Spleen (tissue), 11 donors: ENCODE results near the gene APOL4. TPM values are rescaled to one million over a fixed set of nuclear protein-coding genes. Genes with fewer than 3 reads are reported as not detected.

Experiments
- DNase-seq: peaks from one replicate; pipeline ENCODE4 v3.0.0-alpha.2; 2020
- H3K27ac ChIP-seq, 8 donors: fragments of 200-600 bp; sonication (generic) in 7 of 8; 1 replicate in 4 of 8; 2 replicates in 4 of 8; pipeline versions ENCODE4 v1.5.0 to v1.8.0; 2016 to 2021; ENCODE audit warnings: inconsistent platforms in 4 of 8, mild to moderate bottlenecking in 4 of 8, moderate library complexity in 1 of 8
- H3K27me3 ChIP-seq, 7 donors: fragments of 200-600 bp; sonication (generic) in 6 of 7; replicated peaks in 1 of 7; 1 replicate in 4 of 7; 2 replicates in 3 of 7; pipeline versions ENCODE4 v1.5.0 to v1.8.0; 2016 to 2021; ENCODE audit warnings: inconsistent platforms in 3 of 7, mild to moderate bottlenecking in 1 of 7
- H3K36me3 ChIP-seq, 6 donors: fragments of 200-600 bp; sonication (generic) in 5 of 6; 1 replicate in 4 of 6; 2 replicates in 2 of 6; pipeline versions ENCODE4 v1.5.0 to v1.8.0; 2016 to 2021; ENCODE audit warnings: inconsistent platforms in 2 of 6
- H3K4me1 ChIP-seq, 6 donors: fragments of 200-600 bp; sonication (generic) in 5 of 6; 1 replicate in 3 of 6; 2 replicates in 3 of 6; pipeline versions ENCODE4 v1.5.0 to v1.8.0; 2016 to 2021; ENCODE audit warnings: inconsistent platforms in 3 of 6
- H3K4me3 ChIP-seq, 8 donors: fragments of 200-600 bp; sonication (generic) in 7 of 8; 1 replicate in 4 of 8; 2 replicates in 4 of 8; pipeline versions ENCODE4 v1.5.0 to v1.8.0; 2016 to 2021; ENCODE audit warnings: inconsistent platforms in 4 of 8, mild to moderate bottlenecking in 4 of 8, moderate library complexity in 2 of 8
- H3K9me3 ChIP-seq, 8 donors: fragments of 200-600 bp; sonication (generic) in 7 of 8; 1 replicate in 4 of 8; 2 replicates in 4 of 8; pipeline versions ENCODE4 v1.5.0 to v1.8.0; 2016 to 2021; ENCODE audit warnings: inconsistent platforms in 4 of 8
- CTCF ChIP-seq, 11 experiments: fragments of 200-600 bp in 7 of 11; fragments of 450-650 bp in 4 of 11; sonication (generic) in 4 of 11; IDR thresholded peaks in 8 of 11; conservative IDR thresholded peaks in 3 of 11; 1 replicate in 7 of 11; 2 replicates in 4 of 11; pipeline versions ENCODE4 v1.4.0 to v1.8.0; 2016 to 2021; ENCODE audit warnings: antibody characterized with exemption in 11 of 11, inconsistent platforms in 4 of 11, mild to moderate bottlenecking in 1 of 11
- POLR2A ChIP-seq, 3 donors: fragments of 450-650 bp; IDR thresholded peaks; one replicate each; pipeline ENCODE4 v1.5.1; 2017; ENCODE audit warnings: antibody characterized with exemption in 3 of 3, mild to moderate bottlenecking in 1 of 3
- POLR2AphosphoS5 ChIP-seq, 3 donors: sonication (generic); formaldehyde crosslinking; IDR thresholded peaks; one replicate each; pipeline ENCODE4 v1.5.1; 2017; ENCODE audit warnings: antibody characterized with exemption in 3 of 3
- WGBS, 5 donors: extraction: QIAGEN DNeasy Blood & Tissue Kit in 3 of 5; methylation state at CpG; one replicate each; pipeline versions ENCODE4 v1.1.5 to v1.1.7; 2013 to 2018; 5-methylcytosine and 5-hydroxymethylcytosine counted together
- intact Hi-C: fragments of 100-400 bp; cut with DNase I; formaldehyde crosslinking; loops from one replicate; pipeline ENCODE4 v1.15.0; 2023; ENCODE audit warnings: low total_unique reads
- polyA plus RNA-seq, 3 donors: library from polyadenylated mRNA; stranded (reverse); fragments of 200-250 nt; gene quantifications; one replicate each; pipeline ENCODE4 v1.2.1, GENCODE V29; 2013
- total RNA-seq, 7 donors: library from RNA; depleted of rRNA in 3 of 7; stranded (reverse); fragments of >200 nt in 3 of 7; fragmentation: NEBNext Ultra II Directional in 4 of 7; extraction: Animal tissue kit (Norgen Biotek cat#: 25700) in 4 of 7; gene quantifications; one replicate each; pipeline versions ENCODE4 v1.1.0 to v1.2.1, GENCODE V29; 2016 to 2021
- donor health status: healthy with polysubstance abuse.
- donor health status: DM: no; HTN: no; CAD: no; lungs with moderate emphysema.
- donor health status: DM: no; HTN: no; CAD: no.
- donor health status: Bipolar disorder and iron deficiency.
- donor health status: healthy.
- donor health status: DM: no; HTN: no; CAD: no.
- donor health status: DM: yes; HTN: yes; CAD: no.

APOL4 gene
- total and polyA plus RNA-seq, 10 donors, result 2.5 to 14.4 (median 3.9) TPM; not detected in 1

- TF ChIP-seq CTCF (IDR thresholded peaks at IDR 0.05 in 8 of 11, conservative IDR thresholded peaks at IDR 0.05 in 3 of 11) (no peak), POLR2A (IDR thresholded peaks at IDR 0.05) (no peak), POLR2AphosphoS5 (IDR thresholded peaks at IDR 0.05) (no peak)
- no peaks in the 10 kb centered on the region for H3K27me3 ChIP-seq
- H3K4me3 ChIP-seq, result no peak overlapping the region
- peaks cover 5 to 36% (median 24%) of the 10 kb centered on the region in 6 donors for H3K4me1 ChIP-seq
- no peak for DNase-seq
- no peaks in the 10 kb centered on the region for H3K36me3 ChIP-seq
- no peaks in the 10 kb centered on the region for H3K9me3 ChIP-seq
- 40 to 56% (median 49%) methylated on average over 6 of the region's 6 CpGs for WGBS, 5 donors
- intact Hi-C loops, result loop anchor here (10.0 kb wide), 1 partner anchor 78 kb away; no protein-coding TSS in a partner anchor
- H3K27ac ChIP-seq, result peak overlapping the region in 4 of 8 donors; percentile 1 to 49 (median 42)
Measured at GRCh38 chr22:36196254-36197064, 5.2 kb downstream of the APOL4 start.

GRCh38 chr22:36194971-36195370 lies 6.6 kb downstream of the APOL4 start:
- TF ChIP-seq POLR2A (IDR thresholded peaks at IDR 0.05) (no peak), CTCF (IDR thresholded peaks at IDR 0.05 in 8 of 11, conservative IDR thresholded peaks at IDR 0.05 in 3 of 11) (peak; percentile 33 to 80 (median 70)), POLR2AphosphoS5 (IDR thresholded peaks at IDR 0.05) (peak in 1 of 3 donors; percentile 46)
- no peaks in the 10 kb centered on the region for H3K36me3 ChIP-seq
- intact Hi-C loops, result loop anchor here (10.0 kb wide), 1 partner anchor 80 kb away; no protein-coding TSS in a partner anchor
- no peaks in the 10 kb centered on the region for H3K9me3 ChIP-seq
- 44 to 58% (median 50%) methylated on average over 5 of the region's 5 CpGs for WGBS, 5 donors
- peak; percentile 74 for DNase-seq
- peaks cover 5 to 36% (median 24%) of the 10 kb centered on the region in 6 donors for H3K4me1 ChIP-seq
- H3K27ac ChIP-seq, result no peak overlapping the region
- no peak overlapping the region for H3K4me3 ChIP-seq
- H3K27me3 ChIP-seq, result no peaks in the 10 kb centered on the region

- TF ChIP-seq CTCF (IDR thresholded peaks at IDR 0.05 in 8 of 11, conservative IDR thresholded peaks at IDR 0.05 in 3 of 11), result no peak
- no peak for TF ChIP-seq POLR2AphosphoS5 (IDR thresholded peaks at IDR 0.05)
- TF ChIP-seq POLR2A (IDR thresholded peaks at IDR 0.05), result no peak
- Histone ChIP-seq H3K4me3 (no peak overlapping the region), H3K27ac (no peak overlapping the region), H3K9me3 (no peaks in the 10 kb centered on the region), H3K4me1 (peaks cover 5 to 36% (median 24%) of the 10 kb centered on the region in 6 donors), H3K27me3 (no peaks in the 10 kb centered on the region), H3K36me3 (no peaks in the 10 kb centered on the region)
- intact Hi-C loops, result loop anchor here (10.0 kb wide), 1 partner anchor 80 kb away; no protein-coding TSS in a partner anchor
- WGBS, 5 donors, result 77 to 96% (median 90%) methylated on average over 2 of the region's 2 CpGs
- no peak for DNase-seq
Measured at GRCh38 chr22:36194385-36194784, 7.2 kb downstream of the APOL4 start.

GRCh38 chr22:36193577-36193976 lies 8.0 kb downstream of the APOL4 start:
- 54 to 74% (median 68%) methylated on average over 3 of the region's 3 CpGs for WGBS, 5 donors
- Histone ChIP-seq H3K36me3 (no peaks in the 10 kb centered on the region), H3K9me3 (no peaks in the 10 kb centered on the region), H3K4me1 (peaks cover 5 to 34% (median 24%) of the 10 kb centered on the region in 6 donors), H3K27ac (no peak overlapping the region), H3K27me3 (no peaks in the 10 kb centered on the region), H3K4me3 (no peak overlapping the region)
- intact Hi-C loops, result loop anchor here (10.0 kb wide), 1 partner anchor 81 kb away; no protein-coding TSS in a partner anchor
- TF ChIP-seq POLR2AphosphoS5 (IDR thresholded peaks at IDR 0.05) (no peak), POLR2A (IDR thresholded peaks at IDR 0.05) (no peak), CTCF (IDR thresholded peaks at IDR 0.05 in 8 of 11, conservative IDR thresholded peaks at IDR 0.05 in 3 of 11) (no peak)
- DNase-seq, result no peak
